Activated naive CD8-positive, alpha-beta T cell treated with anti-CD3 and anti-CD28 coated beads for 36 hours (primary cell): ENCODE results near the gene APOBR. TPM values are rescaled to one million over a fixed set of nuclear protein-coding genes. Genes with fewer than 3 reads are reported as not detected.
"Not testable (repeated sequence)": the region's sequence is repeated elsewhere in the genome, so short reads cannot be mapped to it uniquely, and the experiment has no call there.

Source experiments
- DNase-seq: peaks from one replicate; pipeline ENCODE4 v3.0.0; 2021
- H3K27ac Mint-ChIP-seq: one replicate; pipeline ENCODE4 v1.8.0; 2022; ENCODE audit warnings: mild to moderate bottlenecking, moderate library complexity, mixed read lengths
- H3K27me3 Mint-ChIP-seq: one replicate; pipeline ENCODE4 v1.8.0; 2022; ENCODE audit warnings: mild to moderate bottlenecking, mixed read lengths
- H3K36me3 Mint-ChIP-seq: one replicate; pipeline ENCODE4 v1.8.0; 2021; ENCODE audit warnings: mild to moderate bottlenecking, mixed read lengths
- H3K4me1 Mint-ChIP-seq: one replicate; pipeline ENCODE4 v1.8.0; 2021; ENCODE audit warnings: mixed read lengths
- H3K4me3 Mint-ChIP-seq: one replicate; pipeline ENCODE4 v1.8.0; 2022; ENCODE audit warnings: mild to moderate bottlenecking, moderate library complexity, mixed read lengths
- H3K9me3 Mint-ChIP-seq: one replicate; pipeline ENCODE4 v1.8.0; 2022; ENCODE audit warnings: mixed read lengths
- total RNA-seq, 2 experiments: library from RNA; stranded (reverse); gene quantifications; one replicate each; pipeline ENCODE4 v1.2.3, GENCODE V29; 2021

The APOBR gene
- total RNA-seq, 2 experiments from 2014 or later: 5.4 to 5.5 TPM

DNA sequence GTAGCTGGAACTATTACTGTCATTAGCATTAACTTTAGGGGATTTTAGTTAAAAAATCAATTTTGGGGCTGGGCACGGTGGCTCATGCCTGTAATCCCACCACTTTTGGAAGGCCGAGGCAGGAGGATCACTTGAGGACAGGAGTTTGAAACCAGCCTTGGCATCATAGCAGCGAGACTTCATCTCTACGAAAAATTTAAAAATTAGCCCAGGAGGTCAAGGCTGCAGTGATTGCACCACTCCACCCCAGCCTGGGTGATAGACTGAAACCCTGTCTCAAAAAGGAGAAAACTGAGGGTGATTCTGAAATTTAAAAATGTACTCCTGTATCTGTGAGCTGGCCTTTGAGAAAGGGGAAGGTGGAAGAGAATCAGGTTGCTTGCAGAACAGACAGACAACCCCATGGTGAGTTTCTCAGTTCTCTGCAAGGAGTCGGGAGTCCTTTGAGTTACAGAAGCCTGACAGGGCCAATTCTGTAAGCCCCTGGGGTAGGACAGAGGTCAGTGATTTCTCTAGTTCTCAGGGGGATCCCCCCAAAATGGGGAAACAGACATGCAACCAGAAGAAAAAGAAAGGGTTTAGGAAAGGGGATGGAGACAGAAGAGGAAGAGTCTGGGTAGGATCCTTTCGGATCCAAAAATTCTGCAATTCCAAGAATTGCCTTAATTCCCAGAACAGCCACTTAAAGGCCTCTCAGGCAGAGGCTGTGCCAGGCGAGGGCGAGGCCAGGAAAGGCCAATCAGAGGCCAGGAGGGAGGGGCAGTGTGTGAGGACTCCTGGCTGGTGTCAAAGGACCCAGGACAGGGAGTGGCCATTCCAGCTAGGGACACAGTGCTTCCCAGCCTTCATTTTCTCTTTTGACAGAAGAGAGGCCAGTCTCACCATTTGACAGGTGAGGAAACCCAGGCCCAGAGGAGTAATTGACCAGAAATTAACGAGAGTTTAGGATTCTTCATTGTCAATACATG, 37.6 kb downstream of the APOBR start:
- H3K4me3 Mint-ChIP-seq: no peak overlapping the region
- H3K27me3 Mint-ChIP-seq: no peaks in the 10 kb centered on the region
- no peaks in the 10 kb centered on the region for H3K9me3 Mint-ChIP-seq

DNA sequence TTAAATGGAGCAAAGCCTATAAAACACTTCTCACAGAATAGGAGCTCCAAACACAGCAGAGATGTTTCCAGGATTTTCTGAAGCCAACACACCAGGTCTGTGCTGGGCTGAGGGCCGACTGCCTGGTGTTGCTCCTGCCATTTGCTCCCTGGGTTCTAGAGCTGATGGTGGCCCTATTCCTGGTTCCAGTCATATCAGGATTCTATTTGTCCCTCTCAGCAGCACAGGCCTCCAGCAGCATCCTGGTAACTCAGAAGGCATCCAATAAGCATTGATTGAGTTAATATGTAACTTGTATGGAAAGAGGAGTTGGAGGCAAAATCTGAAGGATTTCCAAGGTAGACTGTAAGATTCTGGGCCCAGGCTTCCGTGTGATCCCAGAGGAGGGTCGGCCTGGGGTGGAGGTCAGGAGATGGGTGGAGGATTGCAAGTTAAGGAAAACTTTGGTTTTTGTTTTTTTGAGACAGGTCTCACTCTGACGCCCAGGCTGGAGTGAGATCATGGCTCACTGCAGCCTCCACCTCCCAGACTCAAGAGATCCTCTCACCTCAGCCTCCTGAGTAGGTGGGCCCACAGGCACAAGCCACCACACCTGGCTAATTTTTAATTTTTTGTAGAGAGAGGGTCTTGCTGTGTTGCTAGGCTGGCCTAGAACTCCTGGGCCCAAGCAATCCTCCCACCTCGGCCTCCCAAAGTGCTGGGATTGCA, 38.7 kb downstream of the APOBR start:
- H3K4me1 Mint-ChIP-seq: peaks cover 20% of the 10 kb centered on the region
- H3K27me3 Mint-ChIP-seq: no peaks in the 10 kb centered on the region
- no peak for DNase-seq
- no peaks in the 10 kb centered on the region for H3K9me3 Mint-ChIP-seq
- H3K4me3 Mint-ChIP-seq: no peak overlapping the region
- H3K27ac Mint-ChIP-seq: no peak overlapping the region
- no peaks in the 10 kb centered on the region for H3K36me3 Mint-ChIP-seq

More for the DNA sequence above, 37.6 kb downstream of the APOBR start:
- Mint-ChIP-seq H3K36me3 (no peaks in the 10 kb centered on the region), H3K4me1 (peaks cover 20% of the 10 kb centered on the region), H3K27ac (no peak overlapping the region)
- DNase-seq: no peak

DNA sequence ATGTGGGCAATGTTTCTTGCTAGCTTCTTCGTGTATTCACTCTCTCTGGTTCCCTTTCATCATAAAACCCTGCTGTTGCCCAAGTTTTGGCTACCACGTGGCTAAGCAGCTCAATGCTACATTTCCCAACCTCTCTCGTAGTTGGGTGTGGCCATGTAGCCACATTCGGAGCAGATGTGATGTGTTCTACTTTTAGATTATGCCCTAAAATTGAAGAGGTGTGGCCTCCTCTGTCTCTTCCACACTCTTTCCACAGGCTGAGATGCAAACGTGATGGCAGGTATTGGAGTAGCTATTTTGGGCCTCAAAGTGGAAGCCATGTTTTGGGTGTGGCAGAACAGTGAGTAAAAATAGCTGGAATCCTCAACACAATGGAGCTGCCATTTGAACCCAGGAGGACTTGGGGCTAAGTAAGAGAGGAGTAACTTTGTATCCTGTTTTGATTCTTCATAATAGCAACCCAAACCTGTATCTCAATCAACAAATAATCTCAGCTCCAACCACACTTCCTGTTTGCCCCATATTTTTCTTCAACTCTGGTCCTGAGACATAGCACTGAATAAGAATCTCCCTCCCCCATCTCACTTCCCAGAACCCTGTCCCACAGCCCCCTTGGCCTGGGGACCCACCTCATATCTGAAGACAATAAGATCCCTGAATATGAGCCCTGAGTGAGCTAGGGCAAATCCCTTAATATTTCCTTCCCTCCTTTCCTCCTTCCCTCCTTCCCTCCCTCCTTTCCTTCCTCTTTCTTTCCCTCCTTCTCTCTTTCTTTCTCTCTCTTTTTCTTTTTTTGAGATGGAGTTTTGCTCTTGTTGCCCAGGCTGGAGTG, 40.3 kb downstream of the APOBR start:
- DNase-seq: no peak
- Mint-ChIP-seq H3K4me1 (peaks cover 20% of the 10 kb centered on the region), H3K36me3 (no peaks in the 10 kb centered on the region), H3K9me3 (no peaks in the 10 kb centered on the region), H3K27ac (no peak overlapping the region), H3K4me3 (no peak overlapping the region), H3K27me3 (no peaks in the 10 kb centered on the region)

DNA sequence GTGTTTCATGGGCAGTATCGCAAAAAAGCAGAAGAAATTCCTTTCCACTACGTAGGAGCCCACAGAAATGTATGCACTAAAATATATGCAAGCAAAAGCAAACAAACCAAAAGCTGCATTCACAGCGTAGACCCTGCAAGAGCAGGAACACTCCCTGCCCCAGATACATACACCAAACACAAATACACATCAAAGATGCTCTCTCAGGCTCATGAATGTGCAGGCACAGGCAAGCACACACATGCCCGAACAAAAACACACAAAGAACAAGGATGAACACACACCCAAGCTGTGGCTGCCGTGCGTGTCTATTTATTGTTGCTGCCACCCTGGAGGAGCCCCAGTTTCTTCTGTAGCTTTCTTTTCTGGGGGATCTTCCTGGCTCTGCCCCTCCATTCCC, 42.6 kb downstream of the APOBR start:
- Mint-ChIP-seq H3K27me3 (no peaks in the 10 kb centered on the region), H3K4me3 (no peak overlapping the region), H3K4me1 (peaks cover 16% of the 10 kb centered on the region), H3K27ac (no peak overlapping the region), H3K9me3 (no peaks in the 10 kb centered on the region), H3K36me3 (no peaks in the 10 kb centered on the region)
- DNase-seq: no peak

DNA sequence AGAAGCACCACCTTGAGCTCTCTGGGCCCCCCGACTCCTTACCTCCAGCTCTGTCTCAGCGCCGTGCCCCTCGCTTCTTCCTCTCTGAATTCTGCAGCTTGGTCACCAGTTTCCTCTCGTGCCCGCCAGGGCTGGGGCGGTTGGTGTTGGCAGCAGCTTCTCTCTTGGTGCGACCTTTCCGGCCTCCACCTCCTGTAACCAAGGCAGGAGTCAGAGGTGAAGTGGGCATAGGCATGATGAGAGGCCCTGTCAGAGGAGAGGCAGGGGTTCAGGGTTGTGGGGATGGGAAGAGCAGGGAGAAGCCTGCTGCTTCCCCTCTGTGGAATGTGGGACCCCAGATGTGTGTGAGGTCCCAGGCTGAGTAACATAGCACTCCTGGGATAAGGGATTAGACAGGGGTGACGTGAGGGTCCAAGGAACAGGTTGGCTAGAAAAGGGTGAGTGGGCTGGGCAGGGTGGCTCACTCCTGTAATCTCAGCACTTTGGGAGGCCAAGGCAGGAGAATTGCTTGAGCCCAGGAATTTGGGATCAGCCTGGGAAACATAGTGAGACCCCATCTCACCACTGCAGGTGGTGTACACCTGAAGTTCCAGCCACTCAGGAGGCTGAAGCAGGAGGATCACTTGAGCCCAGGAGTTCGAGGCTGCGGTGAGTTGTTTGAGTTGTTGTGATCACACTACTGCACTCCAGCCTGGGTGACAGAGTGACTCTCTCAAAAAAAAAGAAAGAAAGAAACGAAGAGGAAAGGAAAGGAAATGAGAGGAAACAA, 43.7 kb downstream of the APOBR start:
- peaks cover 19% of the 10 kb centered on the region for H3K4me1 Mint-ChIP-seq
- H3K27me3 Mint-ChIP-seq: no peaks in the 10 kb centered on the region
- H3K36me3 Mint-ChIP-seq: no peaks in the 10 kb centered on the region
- no peak overlapping the region for H3K4me3 Mint-ChIP-seq
- no peak overlapping the region for H3K27ac Mint-ChIP-seq
- DNase-seq: no peak
- no peaks in the 10 kb centered on the region for H3K9me3 Mint-ChIP-seq

DNA sequence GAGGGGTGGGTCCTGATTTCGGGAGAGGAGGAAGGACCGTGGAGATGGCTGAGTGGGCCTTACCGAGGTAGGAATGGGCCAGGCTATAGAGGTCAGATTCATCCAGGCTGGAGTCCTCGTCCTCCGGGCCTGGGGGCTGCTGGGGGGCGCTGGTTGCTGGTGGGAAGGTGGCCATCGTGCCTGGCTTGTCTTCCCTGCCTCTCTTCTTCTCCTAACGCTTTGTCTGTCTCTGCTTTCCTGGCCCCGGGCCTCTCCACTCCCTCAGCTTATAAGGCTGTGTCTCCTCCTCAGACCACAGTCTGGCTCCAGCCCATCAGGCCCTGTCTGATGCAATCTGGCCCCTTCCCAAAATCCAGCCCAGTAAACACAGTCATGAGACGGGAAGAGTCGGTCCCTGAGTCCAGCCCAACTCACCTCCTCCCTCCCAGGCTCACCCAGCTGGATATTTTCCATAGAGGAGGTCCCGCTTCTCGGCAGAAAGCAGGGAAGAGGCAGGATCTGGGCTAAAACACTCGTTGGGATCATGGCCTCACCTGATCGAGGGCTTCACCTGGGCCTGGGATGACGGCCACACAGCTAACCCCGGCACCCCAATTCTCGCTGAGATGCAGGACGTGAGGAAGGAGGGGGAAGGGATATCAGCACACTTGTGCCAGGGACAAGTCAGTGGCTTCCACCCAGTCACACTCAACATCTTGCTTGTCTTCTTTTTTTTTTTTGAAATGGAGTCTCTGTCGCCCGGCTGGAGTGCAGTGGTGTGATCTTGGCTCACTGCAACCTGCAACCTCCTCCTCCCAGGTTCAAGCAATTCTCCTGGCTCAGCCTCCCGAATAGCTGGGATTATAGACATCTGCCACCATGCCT, 44.5 kb downstream of the APOBR start, which contains the start of gene NUPR1:
NUPR1 (minus strand) TSS at position 242 of the 864 bp plus-strand sequence; CDS start at position 175, 67 bp downstream.
- Mint-ChIP-seq H3K4me3 (no peak within 1 kb of the TSS), H3K27me3 (no peaks in the 10 kb centered on the region), H3K9me3 (no peaks in the 10 kb centered on the region), H3K4me1 (peaks cover 18% of the 10 kb centered on the region), H3K27ac (no peak within 1 kb of the TSS), H3K36me3 (no peaks in the 10 kb centered on the region)
- DNase-seq: no peak

DNA sequence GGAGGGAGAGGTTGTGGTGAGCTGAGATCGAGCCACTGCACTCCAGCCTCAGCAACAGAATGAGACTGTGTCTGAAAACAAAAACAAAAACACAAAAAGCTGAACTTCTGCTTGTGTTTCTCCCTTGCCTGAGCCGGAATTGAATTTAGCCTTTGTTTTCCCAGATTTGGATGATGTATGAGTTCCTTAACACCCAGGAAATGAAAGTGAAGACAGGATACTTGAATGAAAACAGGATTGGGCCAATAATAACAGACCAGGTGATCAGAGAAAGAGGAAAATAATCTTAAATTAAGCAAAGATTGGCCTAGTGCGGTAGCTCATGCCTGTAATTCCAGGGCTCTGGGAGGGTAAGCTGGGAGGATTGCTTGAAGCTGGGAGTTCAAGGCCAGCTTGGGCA, 45.9 kb downstream of the APOBR start:
- peaks cover 6% of the 10 kb centered on the region for H3K4me1 Mint-ChIP-seq
- DNase-seq: no peak
- H3K9me3 Mint-ChIP-seq: no peaks in the 10 kb centered on the region
- H3K4me3 Mint-ChIP-seq: no peak overlapping the region
- H3K27ac Mint-ChIP-seq: no peak overlapping the region
- no peaks in the 10 kb centered on the region for H3K36me3 Mint-ChIP-seq
- no peaks in the 10 kb centered on the region for H3K27me3 Mint-ChIP-seq

DNA sequence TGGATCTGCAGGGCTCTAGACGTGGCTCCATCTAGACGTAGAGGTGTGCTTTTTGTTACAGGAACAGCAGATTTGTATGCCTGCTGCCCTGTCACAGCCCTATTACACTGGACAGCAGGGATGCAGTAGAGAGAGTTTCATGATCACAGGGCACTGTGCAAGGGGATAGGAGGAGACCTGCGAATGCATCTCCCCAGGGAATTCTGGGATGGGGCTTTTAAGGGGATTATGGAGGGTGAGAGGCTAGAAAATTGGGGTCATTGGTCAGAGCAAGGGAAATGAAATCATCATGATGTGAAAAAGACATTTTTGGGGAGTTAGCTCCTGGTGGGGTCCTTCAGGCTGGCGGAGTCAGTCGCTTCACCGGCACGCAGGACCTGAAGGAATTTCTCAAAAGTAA, 48.2 kb downstream of the APOBR start:
- Mint-ChIP-seq H3K9me3 (no peaks in the 10 kb centered on the region), H3K27me3 (no peaks in the 10 kb centered on the region), H3K27ac (no peak overlapping the region), H3K4me3 (no peak overlapping the region), H3K4me1 (peaks cover 3% of the 10 kb centered on the region), H3K36me3 (no peaks in the 10 kb centered on the region)
- no peak for DNase-seq

DNA sequence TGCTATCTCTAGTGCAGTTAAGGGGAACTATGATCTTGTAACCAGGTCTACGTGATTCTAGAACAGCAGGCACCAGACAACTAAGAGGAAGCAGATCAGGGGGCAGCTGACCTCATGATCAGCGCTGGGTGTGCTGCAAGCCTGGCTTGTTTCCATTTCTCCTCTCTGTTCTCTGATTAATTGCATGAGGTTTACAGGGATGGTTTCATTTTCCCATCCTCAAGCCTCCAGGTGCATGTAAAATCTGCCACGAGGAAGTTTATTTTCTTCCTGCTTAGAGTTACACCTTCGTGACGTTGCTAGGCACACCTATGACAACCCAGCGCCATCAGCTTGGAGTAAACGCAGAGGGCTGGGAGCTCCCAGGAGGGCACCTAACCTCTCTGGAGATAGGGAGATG, 48.6 kb downstream of the APOBR start:
- Mint-ChIP-seq H3K36me3 (no peaks in the 10 kb centered on the region), H3K4me3 (no peak overlapping the region), H3K4me1 (peaks cover 3% of the 10 kb centered on the region), H3K27me3 (no peaks in the 10 kb centered on the region), H3K9me3 (no peaks in the 10 kb centered on the region), H3K27ac (no peak overlapping the region)
- DNase-seq: no peak

DNA sequence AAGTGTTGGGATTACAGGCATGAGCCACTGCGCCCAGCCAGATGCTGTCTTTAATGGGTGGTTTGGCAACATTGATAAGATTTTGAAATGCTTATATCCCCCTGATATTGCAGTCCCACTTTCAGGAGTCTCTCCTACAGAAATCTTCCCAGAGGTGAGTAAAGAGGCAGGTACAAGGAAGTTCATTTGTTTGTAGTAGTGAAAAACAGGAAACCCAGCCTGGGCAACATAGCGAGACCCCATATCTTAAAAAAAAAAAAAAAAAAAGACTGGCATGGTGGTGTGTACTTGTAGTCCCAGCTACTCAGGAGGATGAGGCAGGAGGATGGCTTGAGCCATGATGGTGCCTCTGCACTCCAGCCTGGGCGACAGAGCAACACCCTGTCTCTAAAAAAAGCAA, 50.6 kb downstream of the APOBR start:
- Mint-ChIP-seq H3K4me1 (peaks cover 8% of the 10 kb centered on the region), H3K27ac (no peak overlapping the region), H3K9me3 (no peaks in the 10 kb centered on the region), H3K27me3 (no peaks in the 10 kb centered on the region), H3K36me3 (no peaks in the 10 kb centered on the region), H3K4me3 (no peak overlapping the region)
- DNase-seq: no peak

DNA sequence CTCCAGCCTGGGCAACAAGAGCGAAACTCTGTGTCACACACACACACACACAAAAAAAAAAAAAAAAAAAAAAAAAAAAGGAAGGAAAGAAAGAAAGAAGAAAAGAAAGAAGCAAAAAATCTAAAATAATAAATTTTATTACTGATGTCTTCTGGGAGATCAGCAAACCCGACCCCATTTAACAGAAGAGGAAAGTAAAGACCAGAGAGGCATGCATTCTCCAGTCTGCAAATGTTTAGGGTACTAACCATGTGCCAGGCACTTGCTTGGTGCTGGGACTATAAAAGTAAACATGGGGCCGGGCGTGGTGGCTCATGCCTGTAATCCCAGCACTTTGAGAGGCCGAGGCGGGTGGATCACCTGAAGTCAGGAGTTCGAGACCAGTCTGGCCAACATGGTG, 51.5 kb downstream of the APOBR start:
- DNase-seq, H3K4me1 Mint-ChIP-seq, H3K27ac Mint-ChIP-seq, H3K4me3 Mint-ChIP-seq, H3K9me3 Mint-ChIP-seq, H3K36me3 Mint-ChIP-seq, H3K27me3 Mint-ChIP-seq: not testable (repeated sequence)

DNA sequence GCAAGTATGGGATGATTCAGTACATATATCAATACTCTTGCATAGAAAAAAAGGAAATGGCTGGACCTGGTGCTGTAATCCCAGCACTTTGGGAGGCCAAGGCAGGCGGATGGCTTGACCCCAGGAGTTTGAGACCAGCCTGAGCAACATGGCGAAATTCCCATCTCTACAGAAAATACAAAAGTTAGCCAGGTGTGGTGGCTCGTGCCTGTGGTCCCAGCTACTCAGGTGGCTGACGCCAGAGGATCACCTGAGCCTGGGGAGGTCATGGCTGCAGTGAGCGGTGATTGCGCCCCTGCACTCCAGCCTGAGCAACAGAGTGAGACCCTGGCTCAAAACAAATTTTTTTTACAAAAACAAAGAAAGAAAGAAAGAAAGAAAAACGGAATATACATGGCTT, 52.2 kb downstream of the APOBR start:
- H3K4me1 Mint-ChIP-seq: peaks cover 8% of the 10 kb centered on the region
- H3K4me3 Mint-ChIP-seq: no peak overlapping the region
- no peak overlapping the region for H3K27ac Mint-ChIP-seq
- DNase-seq: no peak
- no peaks in the 10 kb centered on the region for H3K9me3 Mint-ChIP-seq
- no peaks in the 10 kb centered on the region for H3K27me3 Mint-ChIP-seq
- H3K36me3 Mint-ChIP-seq: no peaks in the 10 kb centered on the region

DNA sequence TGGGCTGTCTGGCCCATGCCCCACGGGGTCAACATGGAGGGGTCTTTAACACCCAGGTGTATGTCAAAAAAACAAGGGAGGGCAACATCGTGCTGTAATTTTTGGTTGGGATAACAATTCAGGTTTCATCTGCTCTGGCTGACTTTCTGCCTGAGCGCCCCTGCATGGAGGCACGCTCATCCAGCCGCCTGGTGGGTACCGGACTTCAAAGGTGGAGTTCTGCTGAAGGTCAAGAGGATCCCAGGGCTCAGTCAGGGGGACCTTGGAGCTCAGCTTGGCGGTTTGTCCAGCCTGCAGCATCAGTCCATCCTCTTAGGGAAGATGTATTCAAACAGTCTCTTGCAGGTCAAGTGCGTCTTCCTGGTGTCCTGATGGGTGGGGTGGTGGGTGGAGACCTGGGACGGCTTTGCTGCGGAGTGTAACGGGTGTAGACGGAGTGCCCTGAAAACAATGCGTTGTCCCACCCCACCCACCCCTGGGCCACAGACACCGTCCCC, 53.9 kb downstream of the APOBR start:
- no peaks in the 10 kb centered on the region for H3K36me3 Mint-ChIP-seq
- DNase-seq: no peak
- no peak overlapping the region for H3K27ac Mint-ChIP-seq
- H3K4me1 Mint-ChIP-seq: peaks cover 10% of the 10 kb centered on the region
- no peaks in the 10 kb centered on the region for H3K27me3 Mint-ChIP-seq
- no peaks in the 10 kb centered on the region for H3K9me3 Mint-ChIP-seq
- H3K4me3 Mint-ChIP-seq: no peak overlapping the region
